GM21447 (cell line): Measurements from ENCODE around the gene BOLA1.
"Not testable (repeated sequence)": the region's sequence is repeated elsewhere in the genome, so short reads cannot be mapped to it uniquely, and the experiment has no call there.

Experiments
- ATAC-seq: cut with Tn5 transposase; IDR thresholded peaks from one replicate; pipeline ENCODE4 v1.9.1; 2021; ENCODE audit not compliant: unreplicated experiment

The BOLA1 gene

DNA sequence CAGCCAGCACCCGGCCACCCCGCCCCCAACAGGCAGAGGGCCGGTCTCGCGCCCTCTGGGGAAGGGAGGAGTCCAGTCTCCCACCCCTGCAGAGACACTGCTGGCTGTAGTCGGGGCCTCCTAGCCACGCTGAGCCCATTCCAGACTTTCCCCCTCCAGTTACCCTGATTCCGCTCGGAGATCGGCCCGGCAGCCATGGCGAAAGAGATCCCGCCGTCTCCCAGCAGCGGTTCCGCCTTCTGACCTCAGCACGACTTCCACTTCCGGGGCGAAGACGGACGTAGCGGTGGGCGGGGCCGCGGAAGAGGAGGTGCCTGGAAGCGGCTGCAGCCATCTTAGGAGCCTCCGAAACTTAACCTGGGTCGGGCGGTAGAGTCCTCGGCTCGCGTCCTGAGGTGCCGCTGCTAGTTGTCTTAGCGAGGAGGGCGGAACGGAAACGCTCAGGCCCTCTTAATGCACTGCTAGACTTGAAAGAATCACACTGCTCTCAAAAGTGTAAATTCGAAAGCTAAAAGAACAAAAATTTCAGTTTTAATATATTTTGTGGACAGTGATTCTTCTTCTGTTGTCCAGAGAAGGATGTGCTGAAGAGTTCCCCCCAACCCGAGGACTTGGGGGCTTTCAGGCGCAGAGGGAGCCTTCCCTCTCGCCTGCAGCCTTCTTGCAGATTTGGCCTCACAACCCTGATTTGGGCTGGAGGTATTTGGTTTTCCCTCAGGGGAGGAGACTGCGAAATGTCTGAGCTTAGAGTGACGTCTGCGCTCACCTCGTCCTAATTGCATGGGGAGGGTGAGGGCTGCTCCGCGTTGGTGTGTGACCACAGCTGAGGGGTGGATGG lies 28.4 kb downstream of the BOLA1 start, which contains the start of gene SF3B4:
SF3B4 (minus strand) TSS at position 241 of the 838 bp plus-strand sequence; CDS start at position 197, 44 bp downstream.
- ATAC-seq = peak; percentile 90

DNA sequence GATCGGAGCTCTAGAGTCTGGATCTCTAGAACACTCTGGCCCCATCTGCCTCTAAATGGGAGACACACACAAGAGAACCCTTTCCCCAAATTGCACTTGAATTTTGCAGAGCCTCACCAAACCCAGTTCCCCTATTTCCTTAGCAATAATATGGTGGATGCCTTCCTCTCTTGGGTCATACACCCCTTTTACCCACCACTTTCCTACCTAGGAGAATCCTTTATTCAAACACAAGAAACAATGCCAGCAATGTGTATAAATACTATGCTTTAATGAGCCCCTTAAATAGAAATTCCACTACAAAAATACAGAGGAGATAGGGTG lies 29.0 kb downstream of the BOLA1 start:
- ATAC-seq = no peak

DNA sequence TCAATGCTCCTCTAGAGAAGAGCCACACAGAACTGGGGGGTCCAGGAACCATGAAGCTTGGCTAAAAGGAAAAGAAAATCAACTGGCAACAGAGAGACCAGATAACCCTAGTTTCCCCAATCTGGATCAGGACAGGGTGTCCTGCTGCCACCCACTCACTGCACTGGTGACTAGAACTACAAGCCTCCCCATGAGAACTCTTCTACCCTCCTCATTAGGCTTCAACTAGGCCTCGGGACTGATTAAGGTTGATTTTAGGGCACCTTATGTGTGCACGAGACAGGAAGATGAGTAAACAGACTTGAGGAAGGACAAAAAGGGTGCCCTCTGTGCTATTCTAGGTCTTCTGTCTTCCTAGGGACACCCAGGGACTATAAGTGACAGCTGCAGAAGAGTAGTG lies 30.5 kb downstream of the BOLA1 start:
- no peak for ATAC-seq

DNA sequence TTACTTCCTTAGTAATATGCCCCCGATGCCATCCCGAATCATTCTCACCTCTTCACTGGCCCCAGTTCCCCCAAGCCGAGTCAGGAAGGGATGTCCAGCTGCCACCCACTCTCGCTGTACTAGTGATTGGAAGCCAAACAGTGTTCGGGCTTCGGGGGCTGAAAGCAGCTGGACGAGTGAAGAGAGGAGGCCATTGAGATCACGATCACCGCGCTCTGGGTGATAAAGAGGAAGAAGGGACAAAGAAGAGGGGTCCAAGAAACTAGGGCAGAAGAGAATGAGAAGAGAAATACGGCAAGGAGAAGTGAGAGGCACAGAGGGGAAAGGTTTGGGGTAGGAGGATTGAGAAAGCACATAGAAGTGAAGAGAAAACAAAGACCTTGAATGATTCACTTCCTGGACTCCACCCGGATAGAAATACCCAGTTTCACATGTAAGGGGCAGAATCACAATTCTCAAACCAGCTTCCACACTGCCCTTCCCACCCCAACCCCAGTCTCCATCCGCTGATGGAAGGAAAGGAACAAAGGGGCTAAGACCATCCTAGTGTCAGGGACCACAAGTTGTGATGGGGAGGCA lies 31.9 kb downstream of the BOLA1 start:
- no peak for ATAC-seq

DNA sequence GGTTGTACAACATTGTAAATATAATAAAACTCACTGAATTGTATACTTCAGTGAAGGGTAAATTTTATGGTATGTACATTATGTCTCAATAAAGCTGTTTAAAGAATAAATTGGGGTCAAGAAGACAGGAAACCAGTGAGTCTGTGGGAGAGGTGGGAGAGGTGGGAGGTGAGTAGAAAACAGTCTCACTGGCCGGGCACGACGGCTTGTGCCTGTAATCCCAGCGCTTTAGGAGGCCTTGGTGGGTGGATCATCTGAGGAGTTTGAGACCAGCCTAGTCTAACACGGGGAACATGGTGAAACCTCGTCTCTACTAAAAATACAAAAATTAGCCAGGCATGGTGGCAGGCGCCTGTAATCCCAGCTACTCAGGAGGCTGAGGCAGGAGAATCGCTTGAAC lies 33.1 kb downstream of the BOLA1 start:
- ATAC-seq = no peak

DNA sequence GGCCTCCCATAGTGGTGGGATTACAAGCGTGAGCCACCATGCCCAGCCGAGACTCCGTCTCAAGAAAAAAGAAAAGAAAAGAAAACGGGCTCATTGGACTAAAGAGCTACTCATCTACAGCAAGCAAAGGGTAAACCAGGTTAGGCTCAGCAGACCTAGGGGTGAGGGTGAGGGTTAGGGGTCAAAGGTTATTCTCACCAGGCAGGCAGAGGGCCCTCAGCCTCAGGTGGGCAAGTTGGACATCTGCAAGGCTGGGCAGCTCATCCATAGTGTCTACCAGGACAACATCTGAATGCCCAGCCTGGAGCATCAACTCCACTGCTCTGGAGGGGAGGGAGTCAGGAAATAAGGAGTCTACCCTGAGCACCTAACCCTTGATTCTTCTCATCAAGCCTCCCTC lies 33.8 kb downstream of the BOLA1 start:
- ATAC-seq = no peak

DNA sequence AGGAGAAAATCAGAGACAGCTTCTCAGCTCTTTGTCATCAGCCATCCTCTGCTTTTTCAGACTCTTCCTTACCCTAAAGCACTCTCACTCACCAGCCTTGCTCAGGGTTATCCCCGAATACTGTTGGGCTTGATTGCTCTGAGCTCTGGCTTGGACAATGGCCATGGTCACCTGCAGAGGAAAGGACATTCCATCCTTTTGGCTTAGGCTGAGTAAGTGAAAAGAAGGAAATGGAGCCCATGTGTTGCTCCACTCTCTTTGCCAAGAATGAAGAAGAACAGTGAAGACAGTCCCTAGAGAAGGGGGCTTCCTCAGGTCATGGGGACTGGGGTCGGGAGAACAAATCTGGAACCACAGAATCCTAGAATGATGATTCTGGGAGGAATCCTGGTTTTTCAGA lies 35.0 kb downstream of the BOLA1 start:
- no peak for ATAC-seq

DNA sequence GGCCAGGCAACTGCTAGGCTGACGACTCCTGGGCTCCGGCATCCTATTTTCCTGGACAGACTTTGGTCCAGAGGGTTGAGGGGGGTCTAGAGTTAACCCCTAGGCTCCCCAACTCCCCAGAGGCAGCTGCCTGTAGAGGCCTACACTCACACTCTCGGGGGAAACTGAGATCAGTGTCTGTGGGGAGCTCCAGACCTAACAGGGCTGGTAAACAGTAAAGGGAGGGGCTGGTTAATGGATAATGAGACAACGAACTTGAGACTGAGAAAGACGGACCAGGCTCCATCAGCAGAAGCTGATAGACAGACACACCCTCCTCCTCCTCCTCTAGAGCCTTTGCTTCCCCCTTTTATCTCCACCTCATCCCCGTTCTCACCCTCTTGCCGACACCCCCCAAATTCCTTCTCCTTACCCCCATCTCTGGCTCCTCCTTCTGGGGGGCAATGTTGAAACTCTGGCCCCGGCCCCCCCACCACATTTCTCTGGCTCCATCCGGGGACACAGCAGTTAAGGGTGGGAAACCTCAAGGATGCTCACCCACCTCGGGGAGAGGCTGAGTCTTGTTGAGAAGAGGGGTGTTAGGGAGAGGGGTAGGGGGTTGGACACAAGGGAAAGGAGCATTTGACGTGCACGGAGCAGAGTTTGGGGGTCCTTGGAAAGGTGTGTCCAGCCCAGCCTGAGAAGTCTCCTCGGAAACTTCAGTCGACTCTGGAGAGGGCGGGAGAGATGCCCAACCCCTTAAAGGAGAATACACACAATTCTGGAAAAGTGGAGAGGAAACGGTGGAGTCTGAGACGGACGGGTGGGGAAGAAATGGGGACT lies 37.0 kb downstream of the BOLA1 start, which contains the start of gene MTMR11:
MTMR11 (minus strand) TSS at position 710 of the 822 bp plus-strand sequence; CDS start at position 478, 232 bp downstream.
- no peak for ATAC-seq

DNA sequence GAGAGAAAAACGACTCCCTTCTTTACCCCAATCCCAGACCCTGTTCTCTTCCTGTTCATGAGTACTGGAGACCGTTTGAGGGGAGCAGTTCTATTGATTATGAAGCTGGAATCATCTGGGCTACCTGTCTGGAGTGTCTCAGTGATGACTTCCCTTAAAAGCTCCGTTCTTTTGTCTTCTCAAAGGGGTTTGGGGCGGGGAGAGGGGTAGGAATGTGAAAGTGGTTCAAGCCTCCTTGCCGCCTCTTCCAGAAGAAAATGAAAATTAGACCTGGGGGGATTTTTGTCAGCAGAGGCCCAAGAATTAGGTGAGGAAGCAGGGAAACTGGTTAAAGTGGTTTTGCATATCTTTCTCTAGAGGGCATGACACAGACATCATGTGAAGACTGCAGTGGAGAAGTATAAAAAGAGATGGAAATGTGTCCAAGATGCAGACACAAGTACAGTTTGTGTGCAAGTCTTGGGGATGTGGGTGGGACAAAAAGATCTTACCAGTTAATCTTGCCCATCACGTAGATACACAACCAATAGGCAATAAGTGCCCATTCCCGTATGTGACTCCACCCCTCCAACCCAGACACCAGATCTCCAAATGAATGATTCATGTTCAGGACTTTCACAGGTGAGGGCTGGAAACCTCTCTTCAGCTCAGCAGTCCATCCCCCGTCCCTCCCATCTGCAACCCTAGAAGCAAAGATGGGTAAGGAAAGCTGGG lies 37.8 kb downstream of the BOLA1 start:
- ATAC-seq = no peak

DNA sequence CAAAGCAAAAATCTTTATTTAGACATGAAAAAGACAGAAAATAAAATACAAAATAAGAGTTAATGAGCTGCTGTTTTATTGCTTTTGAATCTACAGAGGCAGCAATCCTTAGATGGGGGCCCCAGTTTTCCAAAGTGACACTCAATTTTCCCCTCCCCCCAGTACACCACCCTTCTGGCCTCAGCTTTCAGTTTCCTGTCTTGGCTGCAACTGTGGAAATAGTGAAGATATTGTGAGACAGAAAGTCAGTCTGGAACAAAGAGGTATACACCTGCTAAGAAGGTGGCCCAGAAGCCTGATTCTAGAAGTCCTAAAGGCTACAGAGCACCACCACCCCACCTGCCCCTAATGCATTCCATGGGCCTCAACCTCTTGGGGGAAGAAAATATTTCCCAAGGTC lies 38.4 kb downstream of the BOLA1 start:
- ATAC-seq = no peak

DNA sequence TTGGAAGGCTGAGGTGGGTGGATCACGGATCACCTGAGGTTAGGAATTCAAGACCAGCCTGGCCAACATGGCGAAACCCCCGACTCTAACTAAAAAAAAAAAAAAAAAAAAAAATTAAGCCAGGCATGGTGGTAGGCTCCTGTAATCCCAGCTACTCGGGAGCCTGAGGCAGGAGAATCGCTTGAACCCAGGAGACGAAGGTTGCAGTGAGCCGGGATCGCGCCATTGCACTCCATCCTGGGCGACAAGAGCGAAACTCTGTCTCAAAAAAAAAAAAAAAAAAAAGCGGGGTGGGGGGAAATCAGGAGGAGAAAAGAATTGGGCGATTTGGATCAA lies 39.3 kb downstream of the BOLA1 start:
- ATAC-seq = not testable (repeated sequence)

DNA sequence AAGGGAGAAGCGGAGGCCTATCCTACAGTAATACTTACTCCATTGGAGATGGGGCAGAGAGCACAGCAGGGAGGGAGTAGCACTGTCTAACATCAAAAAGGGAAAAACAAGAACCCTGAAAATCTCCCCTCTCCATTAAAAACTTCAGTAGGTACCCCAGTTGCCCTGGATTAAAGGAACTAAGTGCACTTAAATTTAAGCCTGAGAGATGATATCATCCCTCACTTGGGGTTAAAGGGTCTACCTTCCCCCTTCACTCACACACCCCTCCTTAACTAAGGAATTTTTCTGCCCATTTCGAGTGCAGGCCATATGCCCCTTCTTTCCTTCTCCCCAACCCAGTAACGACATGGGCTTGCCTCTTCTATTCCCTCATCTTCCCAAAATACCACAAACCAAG lies 41.1 kb downstream of the BOLA1 start:
- no peak for ATAC-seq

DNA sequence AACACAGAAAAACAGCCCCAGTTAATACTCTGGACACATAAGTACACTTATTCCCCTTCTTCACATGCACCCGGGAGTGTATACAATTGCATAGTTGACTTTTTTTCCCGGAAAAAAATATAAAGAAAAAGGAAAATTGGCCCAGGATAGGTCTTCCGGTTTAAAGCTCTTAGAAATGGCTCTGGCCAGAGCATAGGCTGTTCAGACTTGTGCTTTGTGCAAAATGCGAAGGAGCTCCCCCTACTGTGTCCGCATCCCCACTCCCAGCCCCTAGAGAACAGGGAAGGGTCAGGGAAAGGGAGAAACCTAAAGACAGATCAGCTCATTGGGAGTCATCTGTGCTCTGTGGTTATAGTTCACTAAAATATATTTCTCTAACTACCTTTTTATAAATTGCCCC lies 42.8 kb downstream of the BOLA1 start:
- no peak for ATAC-seq

DNA sequence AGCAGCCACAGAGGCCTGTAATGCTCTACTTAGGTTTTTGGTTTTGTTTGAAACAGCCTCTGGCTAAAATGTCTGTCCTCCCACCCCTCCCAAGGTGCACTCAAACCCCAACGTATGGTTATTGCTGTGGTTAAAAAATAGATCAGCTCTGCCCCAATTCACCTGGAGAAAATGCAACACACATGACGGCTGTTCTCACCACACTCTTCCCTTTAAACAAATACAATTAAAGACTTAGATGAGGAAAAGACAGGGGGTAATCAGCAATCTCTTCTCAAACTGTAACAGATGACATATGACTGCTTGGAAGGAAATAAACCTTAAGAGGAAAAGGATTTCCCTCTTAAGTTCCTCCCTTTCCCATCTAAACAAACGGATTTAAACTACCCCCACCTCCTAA lies 43.5 kb downstream of the BOLA1 start:
- no peak for ATAC-seq

DNA sequence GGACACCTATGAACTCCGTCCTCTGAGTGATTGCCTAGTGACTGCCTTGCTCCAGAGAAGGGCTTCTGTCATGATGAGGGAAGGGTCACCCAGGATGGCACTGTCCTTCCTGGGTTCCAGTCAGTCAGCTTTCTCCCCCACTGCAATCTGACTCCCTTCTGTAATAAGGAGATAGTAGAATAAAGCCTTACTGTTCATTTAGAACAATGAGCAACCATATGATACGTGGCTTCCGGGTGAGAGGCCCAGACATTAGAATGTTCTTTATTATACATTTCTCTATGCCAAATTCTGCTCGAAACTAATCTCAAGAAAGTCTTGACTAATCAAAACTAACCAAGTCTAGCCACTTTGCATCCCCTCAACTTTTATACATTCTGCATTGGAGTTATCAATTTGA lies 45.8 kb downstream of the BOLA1 start:
- no peak for ATAC-seq

DNA sequence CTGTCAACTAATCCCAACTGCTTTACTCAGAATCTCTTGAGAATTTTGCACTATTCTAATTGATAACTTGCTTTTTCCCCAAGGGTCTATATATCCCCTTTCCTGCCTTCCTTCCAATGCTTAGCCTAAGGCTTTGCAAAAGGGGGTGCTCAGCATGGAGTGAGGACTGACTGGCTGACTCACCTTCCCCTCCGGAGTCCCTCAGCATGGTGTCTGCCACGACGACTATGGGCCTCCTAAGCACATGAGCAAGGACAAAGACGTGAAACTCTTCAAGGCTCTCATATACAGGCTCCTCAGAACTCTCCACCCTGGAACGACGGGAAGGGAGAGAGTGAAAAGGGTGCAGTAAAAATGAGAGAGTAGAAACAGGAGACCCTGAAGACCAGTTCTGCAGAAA lies 50.5 kb downstream of the BOLA1 start:
- no peak for ATAC-seq
